ENCODE results near the gene ZNF155. TPM values are rescaled to one million over a fixed set of nuclear protein-coding genes. Genes with fewer than 3 reads are reported as not detected.

Gene ZNF155
- total and polyA plus RNA-seq, 4 donors = 1.7 to 5.5 (median 2.9) TPM

DNA sequence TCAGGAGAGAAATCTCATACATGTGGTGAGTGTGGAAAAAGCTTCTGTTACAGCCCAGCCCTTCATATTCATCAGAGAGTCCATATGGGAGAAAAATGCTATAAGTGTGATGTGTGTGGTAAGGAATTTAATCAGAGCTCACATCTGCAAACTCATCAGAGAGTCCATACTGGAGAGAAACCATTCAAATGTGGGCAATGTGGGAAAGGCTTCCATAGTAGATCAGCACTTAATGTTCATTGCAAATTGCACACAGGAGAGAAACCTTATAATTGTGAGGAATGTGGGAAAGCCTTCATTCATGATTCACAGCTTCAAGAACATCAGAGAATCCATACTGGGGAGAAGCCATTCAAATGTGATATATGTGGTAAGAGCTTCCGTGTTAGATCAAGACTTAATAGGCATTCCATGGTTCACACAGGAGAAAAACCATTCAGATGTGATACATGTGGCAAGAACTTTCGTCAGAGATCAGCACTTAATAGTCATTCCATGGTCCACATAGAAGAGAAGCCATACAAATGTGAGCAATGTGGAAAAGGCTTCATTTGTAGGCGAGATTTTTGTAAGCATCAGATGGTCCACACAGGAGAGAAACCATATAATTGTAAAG, 17.8 kb upstream of the ZNF155 start (continued):
- TF ChIP-seq, protein P1, sequence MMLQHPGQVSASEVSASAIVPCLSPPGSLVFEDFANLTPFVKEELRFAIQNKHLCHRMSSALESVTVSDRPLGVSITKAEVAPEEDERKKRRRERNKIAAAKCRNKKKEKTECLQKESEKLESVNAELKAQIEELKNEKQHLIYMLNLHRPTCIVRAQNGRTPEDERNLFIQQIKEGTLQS (IDR thresholded peaks at IDR 0.05) = no peak
- TF ChIP-seq HNF4A (conservative IDR thresholded peaks at IDR 0.05) = no peak

- no peak for DNase-seq (ENCODE audit: low spot score)
- no peak overlapping the region for H3K27ac ChIP-seq (ENCODE audit: low read depth in 1 of 2, low read length in 2 of 2)
- TF ChIP-seq RAD21 (IDR thresholded peaks at IDR 0.05) (no peak), GABPA (IDR thresholded peaks at IDR 0.05 in 1 of 2, conservative IDR thresholded peaks at IDR 0.05 in 1 of 2) (no peak), MAX (IDR thresholded peaks at IDR 0.05) (no peak), SP1 (IDR thresholded peaks at IDR 0.05) (no peak)
- peaks cover 15 to 65% (median 46%) of the 10 kb centered on the region in 4 donors for H3K9me3 ChIP-seq (ENCODE audit: control insufficient read depth in 4 of 4, low read length in 3 of 4)
- H3K36me3 ChIP-seq (ENCODE audit: control insufficient read depth in 4 of 4, insufficient read depth in 3 of 4, low read depth in 1 of 4, low read length in 3 of 4) = no peaks in the 10 kb centered on the region
- 90% methylated on average over 1 of the region's 1 CpG for WGBS
- H3K9ac ChIP-seq (ENCODE audit: low read depth in 1 of 2, low read length in 2 of 2) = no peak overlapping the region
- H3K4me1 ChIP-seq (ENCODE audit: control insufficient read depth in 4 of 4, insufficient read depth in 4 of 4, low read length in 3 of 4) = no peaks in the 10 kb centered on the region
- no peaks in the 10 kb centered on the region for H3K27me3 ChIP-seq (ENCODE audit: control insufficient read depth in 4 of 4, insufficient read depth in 4 of 4, low read length in 3 of 4)
- peak overlapping the region in 1 of 3 donors; percentile 25 for H3K4me3 ChIP-seq (ENCODE audit: low read depth in 1 of 3, low read length in 3 of 3)
These were observed 7.3 kb upstream of the ZNF155 start for GRCh38 chr19:43976732-43977131.

GRCh38 chr19:43983544-43983911, 460 bp upstream of the ZNF155 start:
- no peak overlapping the region for H3K27ac ChIP-seq (ENCODE audit: low read depth in 1 of 2, low read length in 2 of 2)
- WGBS = 69% methylated on average over 2 of the region's 2 CpGs

DNA sequence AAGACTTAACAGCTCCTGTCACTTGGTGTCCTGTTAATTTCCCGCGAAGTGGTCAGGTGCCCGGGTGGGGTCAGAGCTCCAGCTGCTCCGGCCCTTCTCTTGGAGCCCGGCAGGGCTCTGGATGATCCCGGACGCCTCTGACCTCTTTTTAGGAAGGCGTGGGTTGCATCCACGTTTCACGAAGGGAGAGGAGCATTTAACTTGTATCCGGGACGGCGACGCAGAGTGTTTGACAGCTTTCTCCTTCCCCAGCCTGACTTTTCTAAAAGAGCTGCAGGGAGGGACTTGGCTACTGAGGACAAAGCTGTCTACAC, 656 bp downstream of the ZNF155 start:
- WGBS = 7% methylated on average over 14 of the region's 14 CpGs
- peak; percentile 42 for DNase-seq (ENCODE audit: low spot score)
- TF ChIP-seq FOXA2 (IDR thresholded peaks at IDR 0.05) (no peak), FOXA1 (IDR thresholded peaks at IDR 0.05) (no peak), EGR1 (IDR thresholded peaks at IDR 0.05; ENCODE audit: low read depth in 2 of 2) (no peak), HNF4A (conservative IDR thresholded peaks at IDR 0.05) (no peak), TAF1 (conservative IDR thresholded peaks at IDR 0.05) (no peak), ZBTB33 (IDR thresholded peaks at IDR 0.05) (no peak), SP1 (IDR thresholded peaks at IDR 0.05) (no peak), HNF4G (IDR thresholded peaks at IDR 0.05) (no peak)

More at GRCh38 chr19:43983544-43983911, 460 bp upstream of the ZNF155 start:
- H3K9ac ChIP-seq (ENCODE audit: low read depth in 1 of 2, low read length in 2 of 2) = no peak overlapping the region
- DNase-seq (ENCODE audit: low spot score) = no peak
- peaks cover 4 to 27% (median 19%) of the 10 kb centered on the region in 4 donors for H3K9me3 ChIP-seq (ENCODE audit: control insufficient read depth in 4 of 4, low read length in 3 of 4)
- H3K36me3 ChIP-seq (ENCODE audit: control insufficient read depth in 4 of 4, insufficient read depth in 3 of 4, low read depth in 1 of 4, low read length in 3 of 4) = peaks cover 0 to 15% (median 6%) of the 10 kb centered on the region in 4 donors
- H3K4me3 ChIP-seq (ENCODE audit: low read depth in 1 of 3, low read length in 3 of 3) = peak overlapping the region; percentile 68 to 88 (median 84)
- TF ChIP-seq, protein P1 (IDR thresholded peaks at IDR 0.05) = no peak
- TF ChIP-seq ZBTB33 (IDR thresholded peaks at IDR 0.05) = no peak
- no peak for TF ChIP-seq YY1 (IDR thresholded peaks at IDR 0.05)
- no peak for TF ChIP-seq NR2F2 (IDR thresholded peaks at IDR 0.05)
- TF ChIP-seq HNF4A (conservative IDR thresholded peaks at IDR 0.05) = no peak
- no peak for TF ChIP-seq EGR1 (IDR thresholded peaks at IDR 0.05; ENCODE audit: low read depth in 2 of 2)
- no peak for TF ChIP-seq RAD21 (IDR thresholded peaks at IDR 0.05)
- H3K27me3 ChIP-seq (ENCODE audit: control insufficient read depth in 4 of 4, insufficient read depth in 4 of 4, low read length in 3 of 4) = no peaks in the 10 kb centered on the region
- H3K4me1 ChIP-seq (ENCODE audit: control insufficient read depth in 4 of 4, insufficient read depth in 4 of 4, low read length in 3 of 4) = peaks cover 0 to 8% (median 0%) of the 10 kb centered on the region in 4 donors

More for the DNA sequence above, 656 bp downstream of the ZNF155 start:
- peaks cover 0 to 8% (median 0%) of the 10 kb centered on the region in 4 donors for H3K4me1 ChIP-seq (ENCODE audit: control insufficient read depth in 4 of 4, insufficient read depth in 4 of 4, low read length in 3 of 4)
- H3K9me3 ChIP-seq (ENCODE audit: control insufficient read depth in 4 of 4, low read length in 3 of 4) = peaks cover 4 to 31% (median 22%) of the 10 kb centered on the region in 4 donors
- H3K9ac ChIP-seq (ENCODE audit: low read depth in 1 of 2, low read length in 2 of 2) = peak overlapping the region in 1 of 2 donors; percentile 8
- no peaks in the 10 kb centered on the region for H3K27me3 ChIP-seq (ENCODE audit: control insufficient read depth in 4 of 4, insufficient read depth in 4 of 4, low read length in 3 of 4)
- H3K36me3 ChIP-seq (ENCODE audit: control insufficient read depth in 4 of 4, insufficient read depth in 3 of 4, low read depth in 1 of 4, low read length in 3 of 4) = peaks cover 3 to 26% (median 17%) of the 10 kb centered on the region in 4 donors
- no peak overlapping the region for H3K27ac ChIP-seq (ENCODE audit: low read depth in 1 of 2, low read length in 2 of 2)
- peak overlapping the region; percentile 68 to 88 (median 84) for H3K4me3 ChIP-seq (ENCODE audit: low read depth in 1 of 3, low read length in 3 of 3)

Data from liver (tissue), 9 donors.